ENCODE results near the gene PDIA6. TPM values are rescaled to one million over a fixed set of nuclear protein-coding genes. Genes with fewer than 3 reads are reported as not detected.

Gene PDIA6, protein sequence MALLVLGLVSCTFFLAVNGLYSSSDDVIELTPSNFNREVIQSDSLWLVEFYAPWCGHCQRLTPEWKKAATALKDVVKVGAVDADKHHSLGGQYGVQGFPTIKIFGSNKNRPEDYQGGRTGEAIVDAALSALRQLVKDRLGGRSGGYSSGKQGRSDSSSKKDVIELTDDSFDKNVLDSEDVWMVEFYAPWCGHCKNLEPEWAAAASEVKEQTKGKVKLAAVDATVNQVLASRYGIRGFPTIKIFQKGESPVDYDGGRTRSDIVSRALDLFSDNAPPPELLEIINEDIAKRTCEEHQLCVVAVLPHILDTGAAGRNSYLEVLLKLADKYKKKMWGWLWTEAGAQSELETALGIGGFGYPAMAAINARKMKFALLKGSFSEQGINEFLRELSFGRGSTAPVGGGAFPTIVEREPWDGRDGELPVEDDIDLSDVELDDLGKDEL
- 100 to 1,000 TPM in 2 of 4 donors, 10 to 100 TPM in 2; 81.6 to 131 (median 107) TPM for total RNA-seq

DNA sequence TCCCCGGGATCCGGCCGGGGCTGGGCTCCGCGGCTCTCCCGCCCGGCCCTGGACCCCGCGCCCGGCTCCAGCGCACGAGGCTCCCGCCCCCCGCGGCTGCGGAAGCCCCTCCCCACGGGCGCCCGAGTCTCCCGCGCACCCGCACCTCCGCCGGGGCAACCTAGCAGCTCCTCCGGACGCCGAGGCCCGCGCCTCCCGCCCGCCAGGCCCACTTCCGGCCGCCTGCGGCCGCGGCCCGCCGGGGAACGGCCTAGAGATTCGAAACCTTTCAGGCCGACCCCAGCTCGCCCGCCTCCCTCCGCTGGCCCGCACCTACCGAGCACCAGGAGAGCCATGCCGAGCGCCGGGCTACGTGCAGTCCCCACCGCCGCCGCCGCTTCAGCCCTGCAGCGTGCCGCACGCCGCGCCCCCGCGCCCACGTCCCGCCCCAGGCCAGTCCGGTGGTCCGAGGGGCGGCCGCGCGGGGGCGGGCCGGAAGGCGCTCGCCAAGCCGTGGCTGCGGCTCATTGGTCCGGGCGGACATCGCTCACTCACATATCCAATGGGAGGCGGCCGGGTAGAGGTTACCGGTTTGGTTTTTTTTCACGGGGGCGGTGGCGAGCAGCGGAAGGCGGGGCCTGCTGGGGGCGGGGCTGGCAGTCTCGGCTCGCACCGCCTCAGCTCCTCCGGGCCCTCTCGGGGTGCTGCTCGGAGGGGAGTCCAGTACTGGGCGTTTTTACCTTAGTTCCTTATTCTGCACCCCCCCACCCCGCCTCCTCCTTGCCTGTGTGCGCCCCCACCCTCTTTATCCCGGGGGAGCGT lies at the start of gene PDIA6:
PDIA6 (minus strand) TSS at position 424 of the 801 bp plus-strand sequence; CDS start at position 335, 89 bp downstream.
- DNase-seq = peak; percentile 84
- Histone ChIP-seq H3K36me3 (no peaks in the 10 kb centered on the region), H3K4me3 (peak within 1 kb of the TSS; percentile 58 to 99 (median 92)), H3K4me1 (peaks cover 0 to 49% (median 10%) of the 10 kb centered on the region in 3 donors), H3K27me3 (peaks cover 0 to 5% (median 0%) of the 10 kb centered on the region in 4 donors), H3K27ac (peak within 1 kb of the TSS; percentile 83 to 96 (median 95)), H3K9me3 (no peaks in the 10 kb centered on the region)
- intact Hi-C loops (cut with DNase I) = no loop called here
- WGBS, 2 donors = 0% methylated on average over 8 of the region's 98 CpGs; no CpG with 5 or more reads in 1 of the 2 donors
- peak in 3 of 4 donors; percentile 47 to 82 (median 63) for TF ChIP-seq POLR2A (IDR thresholded peaks at IDR 0.05)
- TF ChIP-seq, protein P1, sequence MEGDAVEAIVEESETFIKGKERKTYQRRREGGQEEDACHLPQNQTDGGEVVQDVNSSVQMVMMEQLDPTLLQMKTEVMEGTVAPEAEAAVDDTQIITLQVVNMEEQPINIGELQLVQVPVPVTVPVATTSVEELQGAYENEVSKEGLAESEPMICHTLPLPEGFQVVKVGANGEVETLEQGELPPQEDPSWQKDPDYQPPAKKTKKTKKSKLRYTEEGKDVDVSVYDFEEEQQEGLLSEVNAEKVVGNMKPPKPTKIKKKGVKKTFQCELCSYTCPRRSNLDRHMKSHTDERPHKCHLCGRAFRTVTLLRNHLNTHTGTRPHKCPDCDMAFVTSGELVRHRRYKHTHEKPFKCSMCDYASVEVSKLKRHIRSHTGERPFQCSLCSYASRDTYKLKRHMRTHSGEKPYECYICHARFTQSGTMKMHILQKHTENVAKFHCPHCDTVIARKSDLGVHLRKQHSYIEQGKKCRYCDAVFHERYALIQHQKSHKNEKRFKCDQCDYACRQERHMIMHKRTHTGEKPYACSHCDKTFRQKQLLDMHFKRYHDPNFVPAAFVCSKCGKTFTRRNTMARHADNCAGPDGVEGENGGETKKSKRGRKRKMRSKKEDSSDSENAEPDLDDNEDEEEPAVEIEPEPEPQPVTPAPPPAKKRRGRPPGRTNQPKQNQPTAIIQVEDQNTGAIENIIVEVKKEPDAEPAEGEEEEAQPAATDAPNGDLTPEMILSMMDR (IDR thresholded peaks at IDR 0.05) = peak in 4 of 6 experiments; percentile 38 to 44 (median 42)

DNA sequence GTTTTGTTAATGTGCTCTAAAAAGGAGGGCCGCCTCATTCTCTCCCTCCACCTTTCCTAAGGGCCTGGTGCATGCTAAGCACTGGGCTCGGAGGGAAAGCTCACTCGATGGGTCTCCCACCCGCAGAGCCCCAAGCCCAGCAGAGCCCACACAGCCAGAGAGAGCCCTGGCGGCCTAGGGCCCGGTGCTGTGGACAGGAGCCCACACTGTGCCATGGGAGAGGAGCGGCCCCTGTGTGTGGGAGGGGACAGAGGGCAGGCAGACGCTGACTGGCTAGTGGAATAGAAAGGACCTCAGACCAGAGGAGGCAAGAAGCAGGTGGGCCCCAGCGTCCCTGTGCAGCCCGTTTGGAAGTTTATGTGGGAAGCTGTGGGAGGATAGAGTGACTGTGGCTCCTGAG lies 49.7 kb upstream of the PDIA6 start:
- Histone ChIP-seq H3K27ac (no peak overlapping the region), H3K36me3 (no peaks in the 10 kb centered on the region), H3K4me1 (no peaks in the 10 kb centered on the region), H3K27me3 (peaks cover 0 to 63% (median 0%) of the 10 kb centered on the region in 4 donors), H3K4me3 (no peak overlapping the region), H3K9me3 (no peaks in the 10 kb centered on the region)
- DNase-seq = no peak
- WGBS, 2 donors = 69 to 84% methylated on average over 3 to 8 of the region's 10 CpGs
- no peak for TF ChIP-seq POLR2A (IDR thresholded peaks at IDR 0.05)
- TF ChIP-seq, protein P1 (IDR thresholded peaks at IDR 0.05) = no peak
- intact Hi-C loops (cut with DNase I) = no loop called here

DNA sequence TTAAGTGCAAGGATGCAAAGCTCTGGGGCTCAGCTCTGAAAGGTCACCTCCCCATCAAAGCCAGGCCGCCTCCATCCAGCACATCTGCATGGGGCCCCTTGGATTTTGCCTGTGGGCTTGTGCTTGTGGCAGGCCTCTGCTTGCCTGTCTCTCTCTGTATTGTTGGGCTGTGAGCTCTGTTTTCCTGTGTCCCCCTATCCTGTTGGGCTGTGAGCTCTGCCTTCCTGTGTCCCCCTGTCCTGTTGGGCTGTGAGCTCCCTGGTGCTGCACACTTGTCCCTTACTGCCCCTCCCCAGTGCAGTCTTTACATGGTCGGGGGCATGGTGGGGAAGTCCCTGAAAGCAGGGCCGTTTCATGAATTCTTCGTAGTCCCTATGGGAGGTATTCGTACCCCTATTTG lies 49.2 kb upstream of the PDIA6 start:
- peaks cover 0 to 62% (median 0%) of the 10 kb centered on the region in 4 donors for H3K27me3 ChIP-seq
- H3K4me3 ChIP-seq = no peak overlapping the region
- H3K27ac ChIP-seq = no peak overlapping the region
- WGBS, 2 donors = 63 to 78% methylated on average over 5 of the region's 5 CpGs
- no peaks in the 10 kb centered on the region for H3K36me3 ChIP-seq
- H3K9me3 ChIP-seq = no peaks in the 10 kb centered on the region
- no peak for TF ChIP-seq POLR2A (IDR thresholded peaks at IDR 0.05)
- TF ChIP-seq, protein P1 (IDR thresholded peaks at IDR 0.05) = no peak
- H3K4me1 ChIP-seq = no peaks in the 10 kb centered on the region
- intact Hi-C loops (cut with DNase I) = no loop called here
- no peak for DNase-seq

DNA sequence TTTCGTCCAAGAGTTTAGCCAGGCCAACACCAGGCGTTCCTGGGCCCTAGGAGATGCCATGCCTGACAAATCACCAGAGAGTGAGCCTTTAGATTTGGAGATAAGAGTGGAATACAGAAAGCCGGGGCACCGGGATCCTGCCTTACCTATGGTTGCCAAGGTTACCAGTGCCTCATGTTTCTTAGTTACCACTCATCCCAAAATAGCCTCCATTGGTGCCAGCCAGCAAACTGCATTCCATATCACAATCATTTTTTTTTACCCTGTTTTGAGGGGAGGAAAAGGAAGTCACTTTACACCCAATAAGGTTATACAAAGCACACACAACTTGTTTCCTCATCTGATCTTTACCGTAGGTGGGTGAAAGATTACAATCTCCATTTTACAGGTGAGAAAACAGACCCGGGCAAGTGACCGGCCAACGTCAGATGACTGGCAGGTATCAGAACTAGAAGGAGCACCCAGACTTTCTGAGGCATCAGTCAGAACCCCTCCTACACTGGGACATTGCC lies 48.3 kb upstream of the PDIA6 start:
- Histone ChIP-seq H3K4me1 (no peaks in the 10 kb centered on the region), H3K36me3 (no peaks in the 10 kb centered on the region), H3K27ac (no peak overlapping the region), H3K4me3 (no peak overlapping the region), H3K27me3 (peaks cover 0 to 58% (median 0%) of the 10 kb centered on the region in 4 donors), H3K9me3 (no peaks in the 10 kb centered on the region)
- DNase-seq = no peak
- 69 to 77% methylated on average over 6 to 8 of the region's 8 CpGs for WGBS, 2 donors
- TF ChIP-seq, protein P1 (IDR thresholded peaks at IDR 0.05) = no peak
- no peak for TF ChIP-seq POLR2A (IDR thresholded peaks at IDR 0.05)
- intact Hi-C loops (cut with DNase I) = no loop called here
